H9 (cell line): ENCODE results near the gene SOD1. TPM values are rescaled to one million over a fixed set of nuclear protein-coding genes. Genes with fewer than 3 reads are reported as not detected.

Experiments
- DNase-seq: peaks from one replicate; pipeline ENCODE4 v3.0.0-alpha.2; 2017
- H2AFZ ChIP-seq: one replicate; pipeline ENCODE4 v1.6.1; 2013; ENCODE audit warnings: mild to moderate bottlenecking, low read length, control low read depth, moderate library complexity
- H2AK5ac ChIP-seq: 2 replicates; pipeline ENCODE4 v1.6.1; 2013; ENCODE audit warnings: low read length, control low read depth, mixed read lengths; ENCODE audit not compliant: insufficient read length
- H2BK120ac ChIP-seq: one replicate; pipeline ENCODE4 v1.6.1; 2013; ENCODE audit warnings: low read depth, mild to moderate bottlenecking, low read length, control low read depth, inconsistent platforms; ENCODE audit not compliant: poor library complexity, severe bottlenecking
- H2BK12ac ChIP-seq: 2 replicates; pipeline ENCODE4 v1.6.1; 2013; ENCODE audit warnings: low read length, control low read depth, mixed read lengths, low read depth; ENCODE audit not compliant: insufficient read length
- H2BK15ac ChIP-seq: 2 replicates; pipeline ENCODE4 v1.6.1; 2013; ENCODE audit warnings: low read depth, low read length, control low read depth
- H2BK20ac ChIP-seq: one replicate; pipeline ENCODE4 v1.6.1; 2013; ENCODE audit warnings: low read depth, mild to moderate bottlenecking, low read length, control low read depth, inconsistent platforms; ENCODE audit not compliant: poor library complexity, severe bottlenecking
- H2BK5ac ChIP-seq: 2 replicates; pipeline ENCODE4 v1.6.1; 2013; ENCODE audit warnings: low read length, control low read depth, mixed read lengths; ENCODE audit not compliant: insufficient read length
- H3K14ac ChIP-seq: 2 replicates; pipeline ENCODE4 v1.6.1; 2013; ENCODE audit warnings: low read length, control low read depth; ENCODE audit not compliant: insufficient read depth
- H3K18ac ChIP-seq: 2 replicates; pipeline ENCODE4 v1.6.1; 2013; ENCODE audit warnings: low read depth, mild to moderate bottlenecking, mixed read lengths, low read length, control low read depth; ENCODE audit not compliant: insufficient read length
- H3K23ac ChIP-seq: 2 replicates; pipeline ENCODE4 v1.6.1; 2013; ENCODE audit warnings: low read length, control low read depth, mixed read lengths, low read depth; ENCODE audit not compliant: insufficient read length
- H3K23me2 ChIP-seq: 2 replicates; pipeline ENCODE4 v1.6.1; 2013; ENCODE audit warnings: low read depth, mild to moderate bottlenecking, mixed read lengths, low read length, control low read depth; ENCODE audit not compliant: insufficient read length, poor library complexity, severe bottlenecking
- H3K27ac ChIP-seq: 2 replicates; pipeline ENCODE4 v1.5.1; 2013; ENCODE audit warnings: low read length, control low read depth, mixed read lengths, low read depth; ENCODE audit not compliant: insufficient read length
- H3K27me3 ChIP-seq: 2 replicates; pipeline ENCODE4 v1.6.1; 2013; ENCODE audit warnings: low read length, control low read depth, inconsistent platforms; ENCODE audit not compliant: insufficient read depth
- H3K4ac ChIP-seq: 2 replicates; pipeline ENCODE4 v1.6.1; 2013; ENCODE audit warnings: low read depth, mild to moderate bottlenecking, control low read depth, inconsistent platforms, low read length, moderate library complexity
- H3K4me1 ChIP-seq: 2 replicates; pipeline ENCODE4 v1.6.1; 2013; ENCODE audit warnings: low read length, control low read depth, inconsistent platforms; ENCODE audit not compliant: insufficient read depth
- H3K4me2 ChIP-seq: 2 replicates; pipeline ENCODE4 v1.6.1; 2013; ENCODE audit warnings: low read length, control low read depth, mixed read lengths; ENCODE audit not compliant: insufficient read length, insufficient read depth
- H3K56ac ChIP-seq: 2 replicates; pipeline ENCODE4 v1.6.1; 2013; ENCODE audit warnings: low read depth, mild to moderate bottlenecking, mixed read lengths, low read length, control low read depth; ENCODE audit not compliant: insufficient read length
- H3K79me1 ChIP-seq: 2 replicates; pipeline ENCODE4 v1.6.1; 2013; ENCODE audit warnings: low read depth, mild to moderate bottlenecking, moderate library complexity, low read length, control low read depth, inconsistent platforms; ENCODE audit not compliant: insufficient read depth, poor library complexity, severe bottlenecking
- H3K79me2 ChIP-seq: 2 replicates; pipeline ENCODE4 v1.6.1; 2013; ENCODE audit warnings: low read length, control low read depth, inconsistent platforms; ENCODE audit not compliant: insufficient read depth
- H3K9ac ChIP-seq: 2 replicates; pipeline ENCODE4 v1.6.1; 2013; ENCODE audit warnings: low read length, control low read depth, mixed read lengths; ENCODE audit not compliant: insufficient read length; ENCODE audit errors: extremely low read depth
- H3K9me3 ChIP-seq: one replicate; pipeline ENCODE4 v1.6.1; 2013; ENCODE audit warnings: low read depth, low read length, inconsistent platforms; ENCODE audit not compliant: control insufficient read depth
- H3T11ph ChIP-seq: one replicate; pipeline ENCODE4 v1.6.1; 2013; ENCODE audit warnings: mild to moderate bottlenecking, low read length, control low read depth, inconsistent platforms
- H4K20me1 ChIP-seq: one replicate; pipeline ENCODE4 v1.6.1; 2013; ENCODE audit not compliant: control insufficient read depth, insufficient read length, insufficient read depth
- H4K5ac ChIP-seq: 2 replicates; pipeline ENCODE4 v1.6.1; 2013; ENCODE audit warnings: low read depth, mild to moderate bottlenecking, mixed read lengths, low read length, control low read depth; ENCODE audit not compliant: insufficient read length
- H4K8ac ChIP-seq: replicated peaks from 2 replicates; pipeline ENCODE4 v1.6.1; 2013; ENCODE audit warnings: low read length, control low read depth, mixed read lengths, low read depth; ENCODE audit not compliant: insufficient read length
- H4K91ac ChIP-seq: 2 replicates; pipeline ENCODE4 v1.6.1; 2013; ENCODE audit warnings: low read depth, mild to moderate bottlenecking, moderate library complexity, mixed read lengths, low read length, control low read depth; ENCODE audit not compliant: insufficient read length
- H3K27ac Mint-ChIP-seq, 3 experiments: 2 replicates in 2 of 3; 3 replicates in 1 of 3; pipeline ENCODE4 v1.8.0; 2020 to 2021; ENCODE audit warnings: mixed read lengths in 3 of 3, mild to moderate bottlenecking in 1 of 3, moderate library complexity in 1 of 3
- H3K27me3 Mint-ChIP-seq: 2 replicates; pipeline ENCODE4 v1.8.0; 2021; ENCODE audit warnings: low read depth, mild to moderate bottlenecking, moderate library complexity, mixed read lengths
- H3K36me3 Mint-ChIP-seq, 3 experiments: 2 replicates in 2 of 3; 3 replicates in 1 of 3; pipeline ENCODE4 v1.8.0; 2020 to 2021; ENCODE audit warnings: low read depth in 3 of 3, mixed read lengths in 3 of 3; ENCODE audit not compliant: insufficient read depth in 1 of 3
- H3K4me1 Mint-ChIP-seq, 2 experiments: 2 replicates each; pipeline ENCODE4 v1.8.0; 2020; ENCODE audit warnings: mixed read lengths in 2 of 2
- H3K4me3 Mint-ChIP-seq, 2 experiments: 2 replicates in 1 of 2; 3 replicates in 1 of 2; pipeline ENCODE4 v1.8.0; 2020 to 2021; ENCODE audit warnings: mild to moderate bottlenecking in 2 of 2, mixed read lengths in 2 of 2, moderate library complexity in 1 of 2
- H3K9me3 Mint-ChIP-seq, 2 experiments: 2 replicates in 1 of 2; 3 replicates in 1 of 2; pipeline ENCODE4 v1.8.0; 2020; ENCODE audit warnings: mild to moderate bottlenecking in 2 of 2, mixed read lengths in 2 of 2, moderate library complexity in 1 of 2
- CTCF ChIP-seq: fragments of 200-600 bp; sonication (generic); conservative IDR thresholded peaks from 3 replicates; pipeline ENCODE4 v1.8.0; 2021; ENCODE audit warnings: antibody characterized with exemption, mild to moderate bottlenecking
- WGBS: extraction: QIAGEN DNeasy Blood & Tissue Kit; methylation state at CpG from one replicate; pipeline ENCODE4 v1.1.7; 2013; ENCODE audit warnings: missing lambda C conversion rate, low lambda C conversion rate, mixed read lengths; ENCODE audit not compliant: insufficient read length; ENCODE audit errors: extremely low coverage; 5-methylcytosine and 5-hydroxymethylcytosine counted together
- total RNA-seq: library from RNA; stranded (reverse); gene quantifications from 2 replicates; pipeline ENCODE4 v1.2.1, GENCODE V29; 2021

SOD1 gene
- total RNA-seq, 1 experiment from 2014 or later: 201 TPM

DNA sequence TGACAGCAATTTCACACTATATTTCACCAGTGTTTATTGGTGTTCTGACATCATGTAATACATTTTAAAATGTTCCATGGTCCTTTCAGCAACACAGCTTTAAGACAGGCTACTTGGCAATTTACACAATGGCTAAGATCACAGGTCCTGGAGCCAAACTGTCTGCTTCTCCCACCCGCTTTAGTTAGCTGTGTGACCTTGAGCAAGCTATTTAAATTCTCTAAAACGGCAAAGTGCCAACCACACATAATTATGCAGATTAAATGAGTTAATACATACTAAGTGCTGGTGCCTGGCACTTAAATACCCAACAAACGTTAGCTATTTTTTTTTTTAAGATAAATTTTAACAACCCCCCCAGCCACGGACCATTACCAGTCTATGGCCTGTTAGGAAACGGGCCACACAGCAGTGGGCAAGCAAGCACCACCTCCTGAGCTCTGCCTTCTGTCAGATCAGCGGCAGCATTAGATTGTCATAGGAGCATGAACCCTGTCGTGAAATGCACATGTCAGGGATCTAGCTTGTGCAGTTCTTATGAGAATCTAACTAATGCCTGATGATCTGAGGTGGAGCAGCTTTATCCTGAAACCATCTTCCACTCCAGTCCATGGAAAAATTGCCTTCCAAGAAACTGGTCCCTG is 26.9 kb downstream of the SOD1 start:
- no peaks in the 10 kb centered on the region for H3K79me1 ChIP-seq
- H4K8ac ChIP-seq: no peak overlapping the region
- no peak overlapping the region for H3K4me2 ChIP-seq
- no peak overlapping the region for H2BK20ac ChIP-seq
- WGBS: no CpG with 5 or more reads among the region's 7 CpGs
- H3K4ac ChIP-seq: no peak overlapping the region
- H2AK5ac ChIP-seq: no peak overlapping the region
- no peak overlapping the region for H3K18ac ChIP-seq
- no peak overlapping the region for H3K9ac ChIP-seq
- H4K5ac ChIP-seq: no peak overlapping the region
- H3T11ph ChIP-seq: no peak overlapping the region
- H3K9me3 Mint-ChIP-seq: no peaks in the 10 kb centered on the region
- no peaks in the 10 kb centered on the region for H4K20me1 ChIP-seq
- no peak overlapping the region for H2AFZ ChIP-seq
- H3K14ac ChIP-seq: no peak overlapping the region
- no peaks in the 10 kb centered on the region for H3K27me3 ChIP-seq
- H3K79me2 ChIP-seq: no peaks in the 10 kb centered on the region
- H3K9me3 ChIP-seq: no peaks in the 10 kb centered on the region
- no peak overlapping the region for H2BK15ac ChIP-seq
- no peaks in the 10 kb centered on the region for H3K23me2 ChIP-seq
- H3K27ac ChIP-seq: no peak overlapping the region
- no peak overlapping the region for H2BK120ac ChIP-seq
- no peak overlapping the region for H2BK12ac ChIP-seq
- no peak overlapping the region for H3K4me3 Mint-ChIP-seq
- H3K4me1 Mint-ChIP-seq: no peaks in the 10 kb centered on the region
- H2BK5ac ChIP-seq: no peak overlapping the region
- H3K23ac ChIP-seq: no peak overlapping the region
- H3K56ac ChIP-seq: no peak overlapping the region
- no peak overlapping the region for H4K91ac ChIP-seq
- H3K36me3 Mint-ChIP-seq: peaks cover 39 to 90% (median 89%) of the 10 kb centered on the region in 3 experiments; a peak in 6 of 7 replicates
- no peak for TF ChIP-seq CTCF
- H3K27ac Mint-ChIP-seq: no peak overlapping the region
- no peaks in the 10 kb centered on the region for H3K27me3 Mint-ChIP-seq
- no peak for DNase-seq
- no peaks in the 10 kb centered on the region for H3K4me1 ChIP-seq
